ENCODE data around the gene MC2R.

Gene MC2R

DNA sequence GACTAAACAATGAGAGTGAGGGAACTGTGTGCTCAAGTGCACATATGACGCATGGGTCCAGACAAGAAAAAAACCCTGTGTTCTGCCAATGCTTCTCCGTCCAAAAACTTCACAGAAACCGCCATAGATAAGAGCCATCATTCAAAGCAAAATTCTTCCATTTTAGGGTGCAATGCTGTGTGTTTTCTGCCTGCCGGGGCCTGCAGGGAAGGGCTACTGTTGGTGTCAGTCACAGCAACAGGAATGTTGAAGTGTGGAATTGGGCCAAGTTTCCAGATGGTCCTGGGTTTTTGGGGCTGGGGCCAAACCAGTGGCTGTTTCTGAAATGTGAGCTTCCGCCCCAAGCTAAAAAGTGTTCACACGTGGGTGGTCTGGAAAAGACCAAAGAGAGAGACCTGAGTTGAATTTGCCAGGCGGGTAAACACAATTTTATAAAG lies 677 bp upstream of the MC2R start:
- Histone ChIP-seq H3K4me3 (ENCODE audit: low read length) (no peak overlapping the region), H3K36me3 (ENCODE audit: insufficient read depth, low read length) (no peaks in the 10 kb centered on the region), H3K27ac (ENCODE audit: low read depth, low read length) (no peak overlapping the region), H3K27me3 (ENCODE audit: insufficient read depth, low read length) (no peaks in the 10 kb centered on the region), H3K4me1 (ENCODE audit: insufficient read depth, low read length) (no peaks in the 10 kb centered on the region), H3K9ac (ENCODE audit: low read depth, low read length) (no peak overlapping the region), H3K9me3 (ENCODE audit: insufficient read depth, low read depth, low read length) (no peaks in the 10 kb centered on the region)
- 90% methylated on average over 7 of the region's 7 CpGs for WGBS

DNA sequence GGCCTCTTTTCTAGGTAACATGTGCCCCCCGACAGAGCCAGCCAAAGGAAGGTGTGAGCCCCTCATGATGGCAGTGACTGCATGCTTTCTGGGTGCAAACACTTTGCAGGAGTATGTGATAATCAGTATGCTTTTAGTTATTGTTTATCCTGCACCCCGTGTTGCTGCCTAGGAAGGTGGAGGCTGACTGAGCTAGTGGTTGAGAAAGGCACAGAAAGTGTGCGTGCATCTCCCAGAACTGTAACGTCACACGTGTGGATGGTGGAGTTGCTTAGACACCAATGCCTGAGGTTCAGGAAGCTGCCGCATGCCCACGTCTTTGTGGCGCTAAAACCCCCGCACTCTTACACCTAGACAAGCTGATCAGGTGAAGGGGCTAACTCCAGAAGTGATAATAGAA lies 580 bp downstream of the MC2R start:
- Histone ChIP-seq H3K9ac (ENCODE audit: low read depth, low read length) (no peak overlapping the region), H3K36me3 (ENCODE audit: insufficient read depth, low read length) (no peaks in the 10 kb centered on the region), H3K4me1 (ENCODE audit: insufficient read depth, low read length) (no peaks in the 10 kb centered on the region), H3K27ac (ENCODE audit: low read depth, low read length) (no peak overlapping the region), H3K4me3 (ENCODE audit: low read length) (no peak overlapping the region), H3K27me3 (ENCODE audit: insufficient read depth, low read length) (no peaks in the 10 kb centered on the region), H3K9me3 (ENCODE audit: insufficient read depth, low read depth, low read length) (no peaks in the 10 kb centered on the region)
- 90% methylated on average over 9 of the region's 9 CpGs for WGBS

DNA sequence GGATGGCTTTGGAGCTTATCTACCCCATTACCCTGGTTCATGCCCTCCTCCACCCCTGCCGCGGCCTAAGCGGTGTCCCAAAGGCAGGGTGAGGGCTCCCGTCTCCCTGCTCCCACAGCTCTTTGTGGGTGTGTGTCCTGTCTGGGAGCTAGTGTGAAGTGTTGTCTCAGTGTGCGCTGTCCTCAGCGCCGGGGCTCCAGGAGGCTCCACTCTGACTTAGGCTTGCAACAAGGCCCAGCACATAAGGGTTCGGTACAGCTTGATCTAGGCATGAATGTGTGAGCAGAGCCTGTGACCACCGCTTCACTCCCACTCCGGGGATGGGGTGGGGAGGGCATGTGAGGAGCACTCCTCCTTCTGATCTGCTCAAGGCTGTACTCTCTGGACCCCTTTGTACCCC lies 1.2 kb downstream of the MC2R start:
- H3K4me1 ChIP-seq (ENCODE audit: insufficient read depth, low read length): no peaks in the 10 kb centered on the region
- H3K27ac ChIP-seq (ENCODE audit: low read depth, low read length): no peak overlapping the region
- 97% methylated on average over 10 of the region's 10 CpGs for WGBS
- no peaks in the 10 kb centered on the region for H3K36me3 ChIP-seq (ENCODE audit: insufficient read depth, low read length)
- no peaks in the 10 kb centered on the region for H3K9me3 ChIP-seq (ENCODE audit: insufficient read depth, low read depth, low read length)
- H3K27me3 ChIP-seq (ENCODE audit: insufficient read depth, low read length): no peaks in the 10 kb centered on the region
- no peak overlapping the region for H3K4me3 ChIP-seq (ENCODE audit: low read length)
- H3K9ac ChIP-seq (ENCODE audit: low read depth, low read length): no peak overlapping the region

DNA sequence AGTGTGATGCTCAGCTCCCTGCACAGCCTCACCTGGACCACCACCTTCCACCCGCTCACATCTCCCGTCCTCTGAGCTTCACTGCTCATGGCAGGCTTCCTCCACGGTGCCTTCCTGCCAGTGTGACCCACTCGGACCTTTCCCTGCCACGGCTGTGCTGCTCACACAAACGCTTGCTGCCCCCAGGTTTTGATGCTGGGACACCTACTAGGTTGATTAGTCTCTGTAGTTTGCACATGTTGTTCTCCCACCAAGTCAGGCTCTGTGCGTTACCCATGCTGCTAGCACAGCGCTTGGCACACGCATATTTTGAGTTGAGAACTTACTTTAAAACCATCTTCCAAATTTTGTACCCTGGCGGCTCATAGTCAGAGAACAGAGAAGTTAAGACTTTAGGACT lies 2.1 kb downstream of the MC2R start:
- no peak overlapping the region for H3K9ac ChIP-seq (ENCODE audit: low read depth, low read length)
- no peak overlapping the region for H3K27ac ChIP-seq (ENCODE audit: low read depth, low read length)
- no peak overlapping the region for H3K4me3 ChIP-seq (ENCODE audit: low read length)
- 86% methylated on average over 10 of the region's 10 CpGs for WGBS
- H3K9me3 ChIP-seq (ENCODE audit: insufficient read depth, low read depth, low read length): no peaks in the 10 kb centered on the region
- H3K36me3 ChIP-seq (ENCODE audit: insufficient read depth, low read length): no peaks in the 10 kb centered on the region
- no peaks in the 10 kb centered on the region for H3K27me3 ChIP-seq (ENCODE audit: insufficient read depth, low read length)
- no peaks in the 10 kb centered on the region for H3K4me1 ChIP-seq (ENCODE audit: insufficient read depth, low read length)

DNA sequence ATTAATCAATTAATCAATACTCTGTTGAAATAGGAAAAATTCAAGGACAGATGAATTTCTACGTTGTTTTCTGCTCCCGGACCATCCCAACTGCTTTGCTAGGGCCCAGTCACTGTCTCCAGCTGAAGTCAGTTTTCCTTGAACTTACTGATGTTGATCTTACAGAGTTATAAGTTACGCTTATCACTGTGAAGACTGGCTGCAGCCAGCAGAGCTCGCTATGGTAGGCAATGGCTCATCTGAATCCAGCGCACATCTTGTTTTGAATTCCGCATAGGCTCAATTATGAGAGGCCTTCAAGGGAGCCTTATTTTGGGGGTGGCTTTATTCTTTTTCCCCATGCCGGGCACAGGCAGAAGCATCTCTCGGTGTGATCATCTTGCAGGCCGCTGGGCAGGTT lies 2.7 kb downstream of the MC2R start:
- Histone ChIP-seq H3K9ac (ENCODE audit: low read depth, low read length) (no peak overlapping the region), H3K4me1 (ENCODE audit: insufficient read depth, low read length) (no peaks in the 10 kb centered on the region), H3K27me3 (ENCODE audit: insufficient read depth, low read length) (no peaks in the 10 kb centered on the region), H3K4me3 (ENCODE audit: low read length) (no peak overlapping the region), H3K9me3 (ENCODE audit: insufficient read depth, low read depth, low read length) (no peaks in the 10 kb centered on the region), H3K36me3 (ENCODE audit: insufficient read depth, low read length) (no peaks in the 10 kb centered on the region), H3K27ac (ENCODE audit: low read depth, low read length) (no peak overlapping the region)
- 91% methylated on average over 9 of the region's 9 CpGs for WGBS

DNA sequence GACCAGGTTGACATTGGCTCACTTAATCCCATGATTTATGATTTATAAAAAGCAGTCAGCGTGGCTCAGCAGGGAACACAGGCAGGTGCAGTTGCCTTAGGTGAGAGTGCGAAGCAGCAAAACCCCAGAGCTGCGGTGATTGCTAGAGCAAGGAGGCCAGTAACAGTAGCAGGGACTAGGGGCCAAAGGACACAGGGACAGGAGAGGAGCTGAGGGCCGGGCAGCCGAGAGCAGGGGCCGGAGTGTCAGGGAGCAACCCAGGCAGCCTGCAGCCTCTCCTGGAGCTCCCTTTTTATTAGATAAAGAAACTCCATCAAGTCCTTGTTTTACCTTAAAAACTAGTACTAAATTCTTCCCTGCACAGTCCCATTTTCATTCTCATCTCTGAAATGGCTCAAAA lies 4.3 kb downstream of the MC2R start:
- Histone ChIP-seq H3K36me3 (ENCODE audit: insufficient read depth, low read length) (no peaks in the 10 kb centered on the region), H3K27me3 (ENCODE audit: insufficient read depth, low read length) (no peaks in the 10 kb centered on the region), H3K4me3 (ENCODE audit: low read length) (no peak overlapping the region), H3K9me3 (ENCODE audit: insufficient read depth, low read depth, low read length) (no peaks in the 10 kb centered on the region), H3K27ac (ENCODE audit: low read depth, low read length) (no peak overlapping the region), H3K4me1 (ENCODE audit: insufficient read depth, low read length) (no peaks in the 10 kb centered on the region), H3K9ac (ENCODE audit: low read depth, low read length) (no peak overlapping the region)
- 88% methylated on average over 6 of the region's 6 CpGs for WGBS

DNA sequence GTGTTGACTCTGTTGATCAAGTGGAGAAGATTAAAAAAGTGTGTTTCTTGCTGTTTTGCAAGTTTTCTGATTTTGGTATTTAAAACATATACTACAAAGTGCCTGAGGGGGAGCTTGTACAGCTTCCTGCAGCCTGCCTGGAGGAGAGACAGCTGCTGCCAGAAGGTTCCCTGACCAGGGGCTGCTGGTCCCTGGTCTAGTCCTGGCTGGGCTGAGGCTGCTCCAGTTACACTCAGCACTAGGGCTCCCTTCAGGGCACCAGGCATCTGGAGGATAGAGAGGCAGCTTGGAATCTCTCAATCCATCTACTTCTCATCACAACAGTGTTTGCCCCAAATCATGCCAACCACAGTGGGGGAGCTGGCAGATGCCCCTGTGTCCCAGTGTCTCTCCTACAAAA lies 4.8 kb downstream of the MC2R start:
- H3K9me3 ChIP-seq (ENCODE audit: insufficient read depth, low read depth, low read length): no peaks in the 10 kb centered on the region
- H3K4me1 ChIP-seq (ENCODE audit: insufficient read depth, low read length): no peaks in the 10 kb centered on the region
- H3K4me3 ChIP-seq (ENCODE audit: low read length): no peak overlapping the region
- no peaks in the 10 kb centered on the region for H3K36me3 ChIP-seq (ENCODE audit: insufficient read depth, low read length)
- no peaks in the 10 kb centered on the region for H3K27me3 ChIP-seq (ENCODE audit: insufficient read depth, low read length)
- H3K27ac ChIP-seq (ENCODE audit: low read depth, low read length): no peak overlapping the region
- no peak overlapping the region for H3K9ac ChIP-seq (ENCODE audit: low read depth, low read length)

DNA sequence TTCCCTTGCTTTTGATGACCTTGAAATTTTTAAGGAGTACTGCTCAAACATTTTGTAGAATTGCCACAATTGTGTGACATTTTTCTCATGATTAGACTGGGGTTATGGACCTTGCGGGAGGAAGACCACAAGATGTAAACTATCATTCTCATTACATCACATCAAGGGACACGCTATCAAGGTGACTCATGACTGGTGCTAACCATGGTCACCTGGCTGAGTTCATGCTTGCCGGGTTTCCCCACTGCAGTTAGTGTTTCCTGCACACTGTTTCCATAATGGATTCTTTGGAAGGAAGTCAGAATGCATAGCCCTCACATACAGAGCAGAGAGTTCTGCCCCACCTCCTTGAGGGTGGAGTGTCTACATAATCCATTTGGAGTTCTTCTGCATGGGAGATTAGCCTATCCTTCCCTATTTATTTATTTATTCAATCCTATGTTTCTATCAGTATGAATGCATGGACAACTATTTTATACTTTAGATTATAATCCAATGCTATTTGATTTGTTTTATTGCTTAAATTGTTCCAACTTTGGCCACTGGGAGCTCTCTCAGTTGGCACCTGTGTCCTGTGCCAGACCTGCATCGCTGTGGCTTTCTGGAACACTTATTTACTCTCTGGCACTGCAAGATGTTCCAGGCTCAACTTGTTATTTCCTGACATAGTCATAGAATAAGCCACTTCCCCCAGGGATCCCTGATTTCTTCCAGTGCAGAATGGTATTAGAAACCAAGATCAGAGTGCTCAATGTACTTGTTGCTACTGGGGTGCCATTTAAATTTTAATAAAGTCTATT lies 6.0 kb downstream of the MC2R start:
- Histone ChIP-seq H3K9ac (ENCODE audit: low read depth, low read length) (no peak overlapping the region), H3K27ac (ENCODE audit: low read depth, low read length) (no peak overlapping the region), H3K4me3 (ENCODE audit: low read length) (no peak overlapping the region), H3K4me1 (ENCODE audit: insufficient read depth, low read length) (no peaks in the 10 kb centered on the region), H3K36me3 (ENCODE audit: insufficient read depth, low read length) (no peaks in the 10 kb centered on the region), H3K9me3 (ENCODE audit: insufficient read depth, low read depth, low read length) (no peaks in the 10 kb centered on the region), H3K27me3 (ENCODE audit: insufficient read depth, low read length) (no peaks in the 10 kb centered on the region)
- 91% methylated on average over 4 of the region's 4 CpGs for WGBS

DNA sequence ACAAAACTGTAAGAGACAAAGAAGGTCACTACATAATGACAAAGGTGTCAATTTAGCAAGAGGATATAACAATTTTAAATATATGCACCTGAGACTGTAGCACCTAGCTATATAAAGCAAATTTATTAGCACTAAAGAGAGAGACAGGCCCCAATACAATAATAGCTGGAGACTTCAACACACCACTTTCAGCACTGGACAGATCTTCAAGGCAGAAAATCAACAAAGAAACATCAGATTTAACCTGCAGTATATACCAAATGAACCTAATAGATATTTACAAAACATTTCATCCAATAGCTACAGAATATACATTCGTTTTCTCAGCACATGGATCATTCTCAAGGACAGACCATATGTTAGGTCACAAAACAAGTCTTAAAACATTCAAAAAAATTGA lies 14.7 kb downstream of the MC2R start:
- Histone ChIP-seq H3K36me3 (ENCODE audit: insufficient read depth, low read length) (no peaks in the 10 kb centered on the region), H3K4me1 (ENCODE audit: insufficient read depth, low read length) (no peaks in the 10 kb centered on the region), H3K9me3 (ENCODE audit: insufficient read depth, low read depth, low read length) (no peaks in the 10 kb centered on the region), H3K27me3 (ENCODE audit: insufficient read depth, low read length) (no peaks in the 10 kb centered on the region), H3K9ac (ENCODE audit: low read depth, low read length) (no peak overlapping the region), H3K27ac (ENCODE audit: low read depth, low read length) (no peak overlapping the region), H3K4me3 (ENCODE audit: low read length) (no peak overlapping the region)
- 77% methylated on average over 1 of the region's 1 CpG for WGBS

DNA sequence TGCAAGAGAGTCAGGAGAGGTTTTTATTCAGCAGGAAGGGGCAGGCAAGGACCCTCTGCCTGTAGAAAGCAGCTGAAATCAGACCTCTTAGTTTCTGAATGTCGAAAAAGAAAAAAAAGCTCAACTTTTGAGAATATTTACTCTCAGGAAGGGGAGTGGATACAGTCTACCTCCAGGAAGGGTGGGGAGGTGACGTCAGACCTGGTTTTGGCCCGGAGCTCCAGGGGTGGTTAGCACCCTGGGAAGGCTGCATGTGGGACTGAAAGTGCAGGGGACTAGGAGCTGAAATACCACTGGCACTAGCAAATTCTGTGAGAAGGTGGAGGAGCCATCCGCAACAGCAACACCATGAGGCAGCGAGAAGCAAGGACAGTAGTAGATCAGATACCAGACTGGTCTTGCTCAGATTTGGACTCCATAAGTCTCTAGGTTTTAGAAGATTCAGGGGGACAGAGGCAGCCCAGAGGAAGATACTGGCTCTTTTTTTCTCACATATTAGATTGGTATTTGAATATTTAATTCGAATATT lies 19.8 kb downstream of the MC2R start:
- 90% methylated on average over 5 of the region's 6 CpGs for WGBS
- Histone ChIP-seq H3K27ac (ENCODE audit: low read depth, low read length) (no peak overlapping the region), H3K36me3 (ENCODE audit: insufficient read depth, low read length) (no peaks in the 10 kb centered on the region), H3K9ac (ENCODE audit: low read depth, low read length) (no peak overlapping the region), H3K4me3 (ENCODE audit: low read length) (no peak overlapping the region), H3K27me3 (ENCODE audit: insufficient read depth, low read length) (no peaks in the 10 kb centered on the region), H3K4me1 (ENCODE audit: insufficient read depth, low read length) (no peaks in the 10 kb centered on the region; the same call in 1 of the 2 replicates), H3K9me3 (ENCODE audit: insufficient read depth, low read depth, low read length) (no peaks in the 10 kb centered on the region)

DNA sequence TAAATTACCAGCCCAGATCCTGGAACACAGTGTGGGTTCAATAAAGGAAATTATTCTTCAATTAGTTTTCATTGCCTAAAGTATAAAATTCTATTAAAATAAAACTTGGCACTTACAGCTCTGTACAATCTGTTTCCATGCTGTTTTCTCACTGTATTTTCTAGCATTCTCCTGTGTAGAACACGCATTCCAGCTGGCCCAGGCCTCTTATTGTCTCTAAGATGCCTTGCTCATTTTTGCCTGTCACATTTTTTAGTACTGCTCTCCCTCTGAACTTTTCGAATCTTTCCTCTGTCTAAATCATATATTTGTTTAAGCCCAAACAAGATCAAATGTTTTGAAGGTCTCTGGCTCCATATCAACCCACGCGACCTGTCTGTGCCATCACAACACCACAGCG lies 20.8 kb downstream of the MC2R start:
- WGBS: 94% methylated on average over 5 of the region's 5 CpGs
- H3K9ac ChIP-seq (ENCODE audit: low read depth, low read length): no peak overlapping the region

DNA sequence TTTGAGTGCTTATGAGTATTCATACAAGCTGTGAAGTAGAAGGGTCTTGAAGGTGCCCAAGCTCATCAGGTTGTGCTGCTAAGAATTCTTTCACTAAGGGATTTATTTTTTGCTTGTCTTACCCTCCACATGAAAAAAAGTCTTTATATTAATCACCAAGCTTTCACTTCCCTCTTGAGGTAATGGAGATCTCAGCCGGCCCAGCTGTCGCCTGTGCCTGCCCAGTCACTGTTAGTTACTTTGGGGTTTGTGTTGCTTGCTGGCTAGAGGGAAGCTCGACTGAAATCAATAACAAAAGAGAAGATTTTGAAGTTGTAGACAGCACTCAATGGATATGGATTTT lies 21.9 kb downstream of the MC2R start:
- no peaks in the 10 kb centered on the region for H3K36me3 ChIP-seq (ENCODE audit: insufficient read depth, low read length)
- WGBS: 79% methylated on average over 3 of the region's 3 CpGs
- no peaks in the 10 kb centered on the region; the same call in 1 of the 2 replicates for H3K4me1 ChIP-seq (ENCODE audit: insufficient read depth, low read length)
- no peaks in the 10 kb centered on the region for H3K9me3 ChIP-seq (ENCODE audit: insufficient read depth, low read depth, low read length)
- H3K4me3 ChIP-seq (ENCODE audit: low read length): no peak overlapping the region
- no peaks in the 10 kb centered on the region for H3K27me3 ChIP-seq (ENCODE audit: insufficient read depth, low read length)
- no peak overlapping the region for H3K9ac ChIP-seq (ENCODE audit: low read depth, low read length)
- H3K27ac ChIP-seq (ENCODE audit: low read depth, low read length): no peak overlapping the region

More for the DNA sequence above, 20.8 kb downstream of the MC2R start:
- H3K27ac ChIP-seq (ENCODE audit: low read depth, low read length): no peak overlapping the region
- H3K9me3 ChIP-seq (ENCODE audit: insufficient read depth, low read depth, low read length): no peaks in the 10 kb centered on the region
- H3K4me3 ChIP-seq (ENCODE audit: low read length): no peak overlapping the region
- H3K27me3 ChIP-seq (ENCODE audit: insufficient read depth, low read length): no peaks in the 10 kb centered on the region
- H3K4me1 ChIP-seq (ENCODE audit: insufficient read depth, low read length): no peaks in the 10 kb centered on the region; the same call in 1 of the 2 replicates
- H3K36me3 ChIP-seq (ENCODE audit: insufficient read depth, low read length): no peaks in the 10 kb centered on the region

Measured in HUES64 (cell line).